Superior temporal gyrus (tissue), 1 donor: ENCODE results near the gene CFHR1.
A peak's percentile ranks its signal among the peaks of the same experiment; 100 is the strongest.
"Not testable (repeated sequence)": the region's sequence is repeated elsewhere in the genome, so short reads cannot be mapped to it uniquely, and the experiment has no call there.

ENCODE experiments used
- DNase-seq: peaks from one replicate; pipeline ENCODE4 v3.0.0-alpha.2; 2016; ENCODE audit errors: extremely low spot score

The CFHR1 gene

GRCh38 chr1:196819531-196819930, at the start of gene CFHR1:
CFHR1 (plus strand) TSS chr1:196819731; CDS start chr1:196819845, 114 bp downstream.
- not testable (repeated sequence) for DNase-seq

GRCh38 chr1:196769823-196770222, 49.7 kb upstream of the CFHR1 start:
- not testable (repeated sequence) for DNase-seq

GRCh38 chr1:196773713-196774112, 45.8 kb upstream of the CFHR1 start:
- no peak for DNase-seq

- no peak for DNase-seq
These were observed 45.4 kb upstream of the CFHR1 start for GRCh38 chr1:196774175-196774574.

- no peak for DNase-seq
These were observed 44.9 kb upstream of the CFHR1 start, which contains the start of gene CFHR3 for GRCh38 chr1:196774603-196775002. CFHR3 (plus strand) TSS chr1:196774840; CDS start chr1:196774887, 47 bp downstream.

- no peak for DNase-seq
These were observed 41.9 kb upstream of the CFHR1 start for GRCh38 chr1:196777603-196778002.

- no peak for DNase-seq
These were observed 40.4 kb upstream of the CFHR1 start for GRCh38 chr1:196779093-196779492.

GRCh38 chr1:196791252-196791651, 28.3 kb upstream of the CFHR1 start:
- DNase-seq = not testable (repeated sequence)

- not testable (repeated sequence) for DNase-seq
These were observed 25.4 kb upstream of the CFHR1 start for GRCh38 chr1:196794103-196794502.

- no peak for DNase-seq
These were observed 21.6 kb upstream of the CFHR1 start for GRCh38 chr1:196797891-196798290.

GRCh38 chr1:196801920-196802319, 17.6 kb upstream of the CFHR1 start:
- not testable (repeated sequence) for DNase-seq

GRCh38 chr1:196808529-196809235, 10.8 kb upstream of the CFHR1 start:
- DNase-seq = no peak

GRCh38 chr1:196817442-196817841, 2.1 kb upstream of the CFHR1 start:
- not testable (repeated sequence) for DNase-seq

- DNase-seq = peak; percentile 56
These were observed 8.3 kb downstream of the CFHR1 start for GRCh38 chr1:196827860-196828259.

GRCh38 chr1:196849613-196850492, 30.3 kb downstream of the CFHR1 start:
- DNase-seq = not testable (repeated sequence)

- no peak for DNase-seq
These were observed 36.5 kb downstream of the CFHR1 start for GRCh38 chr1:196856053-196856452.

- no peak for DNase-seq
These were observed 37.7 kb downstream of the CFHR1 start for GRCh38 chr1:196857188-196857587.

GRCh38 chr1:196858811-196859210, 39.3 kb downstream of the CFHR1 start:
- DNase-seq = no peak

GRCh38 chr1:196860323-196860884, 40.9 kb downstream of the CFHR1 start:
- DNase-seq = no peak

- no peak for DNase-seq
These were observed 41.9 kb downstream of the CFHR1 start for GRCh38 chr1:196861429-196861828.

- DNase-seq = no peak
These were observed 47.4 kb downstream of the CFHR1 start for GRCh38 chr1:196866974-196867373.

GRCh38 chr1:196873385-196873784, 53.9 kb downstream of the CFHR1 start:
- DNase-seq = no peak
